Activated CD4-positive, CD25-positive, alpha-beta regulatory T cell treated with anti-CD3 and anti-CD28 coated beads, Interleukin-2, amount 50 U/mL, for 16 hours (primary cell): ENCODE measurements around the gene VIPR2.

Experiments used
- DNase-seq: peaks from one replicate; pipeline ENCODE4 v3.0.0-alpha.2; 2020; ENCODE audit warnings: low read depth, low spot score

VIPR2 gene

DNA sequence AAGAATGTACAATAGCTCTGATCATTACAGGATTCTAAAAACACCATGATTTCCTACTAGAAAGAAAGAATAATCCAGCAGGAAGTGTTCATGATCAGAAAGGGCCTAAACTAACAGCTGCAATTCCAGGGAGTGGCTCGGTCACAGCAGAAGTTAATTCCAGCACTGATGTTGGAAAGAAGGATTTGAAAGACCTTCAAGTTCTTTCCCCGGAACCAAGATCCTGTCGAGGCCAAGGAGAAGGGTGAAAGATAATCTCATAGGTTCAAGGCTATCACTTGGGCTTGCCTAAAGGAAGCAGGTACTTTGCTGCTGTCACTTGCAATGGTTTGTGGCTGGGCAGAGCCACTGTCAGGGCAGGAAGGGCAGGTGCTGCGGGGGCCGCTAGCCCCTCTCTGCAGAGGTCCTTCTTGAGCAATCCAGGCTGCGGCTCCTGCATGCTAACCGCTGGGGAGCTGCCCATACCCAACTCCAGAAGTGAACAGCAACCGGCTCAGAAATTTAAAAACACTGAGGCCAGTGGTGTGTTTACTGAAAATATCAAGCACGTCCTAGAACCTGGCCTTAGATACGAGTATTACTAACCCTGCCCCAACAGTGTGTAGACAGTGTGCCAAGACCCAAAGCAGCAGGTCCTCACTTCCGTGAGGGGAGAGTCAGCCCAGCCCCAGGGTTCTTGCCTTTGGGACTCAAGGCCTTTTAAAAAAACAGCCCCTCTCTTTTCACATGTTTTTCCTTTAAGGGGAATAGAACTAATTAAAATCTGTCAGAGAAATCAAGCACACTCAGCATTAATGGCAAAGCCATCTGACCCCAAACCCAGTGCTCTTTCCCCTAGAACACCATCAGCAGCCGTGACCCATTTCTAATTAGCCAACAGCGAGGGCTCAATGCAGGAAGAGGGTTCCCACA, 76.8 kb downstream of the VIPR2 start:
- no peak for DNase-seq

- DNase-seq = no peak
Observed at GRCh38 chr7:159066816-159067575, 77.7 kb downstream of the VIPR2 start.

DNA sequence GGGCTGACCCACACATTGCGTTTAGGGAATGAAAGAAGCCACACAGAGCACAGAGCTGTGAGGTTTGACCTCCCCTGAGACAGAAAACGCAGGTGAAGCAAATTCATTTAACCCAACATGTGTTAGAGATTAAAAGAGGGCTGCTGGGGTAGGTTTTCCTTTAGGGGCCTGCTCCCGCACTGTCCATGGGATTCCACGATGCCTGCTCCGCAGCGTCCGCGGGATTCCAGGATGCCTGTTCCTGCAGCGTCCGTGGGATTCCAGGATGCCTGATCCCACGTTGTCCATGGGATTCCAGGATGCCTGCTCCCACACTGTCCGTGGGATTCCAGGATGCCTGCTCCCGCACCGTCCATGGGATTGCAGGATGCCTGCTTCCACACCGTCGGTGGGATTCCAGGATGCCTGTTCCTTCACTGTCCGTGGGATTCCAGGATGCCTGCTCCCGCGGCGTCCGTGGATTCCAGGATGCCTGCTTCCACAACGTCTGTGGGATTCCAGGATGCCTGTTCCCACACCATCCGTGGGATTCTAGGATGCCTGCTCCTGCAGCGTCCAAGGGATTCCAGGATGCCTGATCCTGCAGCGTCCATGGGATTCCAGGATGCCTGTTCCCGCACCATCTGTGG, 78.7 kb downstream of the VIPR2 start:
- DNase-seq = no peak

GRCh38 chr7:159064816-159065510, 79.7 kb downstream of the VIPR2 start:
- DNase-seq = no peak

DNA sequence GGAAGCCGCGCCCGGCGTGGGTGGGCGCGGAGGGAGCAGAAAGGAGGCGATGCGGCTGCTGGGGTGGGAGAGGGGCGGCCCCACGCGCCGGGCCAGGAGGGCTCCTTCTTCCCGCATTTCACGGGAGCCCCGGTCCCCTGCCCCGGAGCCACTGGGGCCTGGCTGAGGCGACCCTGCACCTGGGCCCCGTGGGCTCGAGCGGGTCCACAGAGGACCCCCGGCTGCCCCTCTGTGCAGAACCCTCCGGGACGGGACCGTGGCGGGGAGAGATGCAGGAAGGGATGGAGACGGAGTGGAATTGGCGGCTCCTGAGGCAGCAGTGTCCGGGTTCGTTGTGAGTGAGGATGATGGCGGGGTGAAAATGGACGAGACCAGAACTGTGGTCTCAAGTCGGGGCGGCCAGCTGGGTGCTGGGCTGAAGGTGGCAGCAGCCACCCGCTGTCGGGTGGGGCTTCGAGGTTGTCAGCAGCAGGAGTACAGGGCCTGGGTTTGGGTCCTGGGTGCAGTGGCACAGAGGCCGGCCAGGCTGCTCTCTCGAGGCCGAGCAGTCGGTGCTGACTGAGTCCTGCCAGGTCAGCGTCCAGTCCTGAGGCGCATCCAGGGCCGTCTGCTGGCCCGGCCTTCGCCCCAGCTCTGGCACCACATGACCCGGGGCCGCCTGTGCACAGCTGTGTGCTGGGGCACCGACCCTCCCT, 80.4 kb downstream of the VIPR2 start:
- no peak for DNase-seq

- no peak for DNase-seq
Observed at GRCh38 chr7:159063046-159063840, 81.4 kb downstream of the VIPR2 start.

DNA sequence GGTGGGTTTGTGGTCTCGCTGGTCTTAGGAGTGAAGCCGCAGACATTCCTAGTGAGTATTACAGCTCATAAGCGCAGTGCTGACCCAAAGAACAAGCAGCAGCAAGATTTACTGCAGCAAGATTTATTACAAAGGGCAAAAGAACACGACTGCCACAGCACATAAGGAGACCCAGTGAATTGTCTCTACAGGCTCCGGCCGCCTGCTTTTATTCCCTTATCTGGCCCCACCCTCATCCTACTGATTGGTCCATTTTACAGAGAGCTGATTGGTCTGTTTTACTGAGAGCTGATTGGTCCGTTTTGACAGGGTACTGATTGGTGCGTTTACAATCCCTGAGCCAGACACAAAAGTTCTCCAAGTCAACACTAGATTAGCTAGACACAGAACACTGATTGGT, 82.1 kb downstream of the VIPR2 start:
- no peak for DNase-seq

DNA sequence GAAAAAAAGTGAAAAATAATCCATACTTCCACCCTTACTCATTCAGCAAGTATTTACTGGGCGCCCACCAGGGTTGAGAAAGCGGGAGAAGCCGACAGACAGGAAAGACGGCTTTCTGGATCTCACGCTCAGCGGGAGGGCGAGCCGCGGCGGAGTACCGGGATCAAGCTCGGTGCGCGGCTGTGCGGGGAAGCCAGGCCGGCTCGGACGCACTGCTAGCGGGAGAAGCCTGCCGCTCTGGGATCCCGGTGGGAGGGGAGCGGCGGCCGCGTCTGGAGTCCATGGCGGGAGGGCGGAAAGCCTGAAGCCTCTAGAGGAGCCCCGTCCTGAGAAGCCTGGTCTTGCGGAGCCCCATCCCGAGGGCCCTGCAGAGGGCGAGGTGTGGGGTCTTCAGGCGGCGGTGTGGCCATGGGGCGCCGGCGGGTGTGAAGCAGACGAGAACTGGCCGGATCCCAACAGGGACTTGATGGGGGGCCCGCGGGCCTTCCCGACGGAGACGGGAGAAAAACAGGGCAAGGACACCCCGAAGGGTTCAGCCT, 82.9 kb downstream of the VIPR2 start:
- no peak for DNase-seq

DNA sequence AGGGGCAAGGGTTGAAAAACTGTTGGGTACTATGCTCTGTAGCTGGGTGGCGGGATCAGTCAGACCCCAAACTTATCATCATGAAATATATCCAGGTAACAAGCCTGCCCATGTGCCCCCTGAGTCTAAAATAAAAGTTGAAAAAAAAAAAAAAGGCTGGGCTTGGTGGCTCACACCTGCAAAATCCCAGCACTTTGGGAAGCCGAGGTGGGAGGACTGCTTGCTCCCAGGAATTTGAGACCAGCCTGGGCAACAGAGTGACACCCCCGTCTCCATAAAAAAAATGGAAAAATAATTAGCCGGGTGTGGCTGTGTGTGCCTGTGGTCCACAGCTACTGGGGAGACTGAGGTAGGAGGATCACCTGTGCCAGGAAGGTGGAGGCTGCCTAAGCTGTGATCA, 83.5 kb downstream of the VIPR2 start:
- no peak for DNase-seq

DNA sequence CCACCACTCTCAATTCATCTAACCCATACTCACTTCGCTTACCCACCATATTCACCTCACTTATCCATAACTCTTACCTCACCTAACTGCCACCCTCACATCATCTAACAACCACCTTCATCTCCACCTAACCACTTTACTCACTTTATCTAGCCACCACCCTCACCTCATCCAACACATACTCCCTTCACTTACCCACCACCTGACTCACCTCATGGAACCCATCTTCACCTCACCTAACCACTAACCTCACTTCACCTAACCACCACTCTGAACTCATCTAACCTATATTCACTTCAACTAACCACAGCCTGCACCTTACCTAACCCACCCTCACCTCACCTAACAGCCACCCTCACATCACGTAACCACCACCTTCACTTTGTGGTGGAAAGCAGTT, 84.2 kb downstream of the VIPR2 start:
- no peak for DNase-seq

- no peak for DNase-seq
Observed at GRCh38 chr7:159059629-159060028, 85.0 kb downstream of the VIPR2 start.

- no peak for DNase-seq
Observed at GRCh38 chr7:159057647-159058046, 87.0 kb downstream of the VIPR2 start.

GRCh38 chr7:159056737-159057136, 87.9 kb downstream of the VIPR2 start:
- DNase-seq = no peak

- DNase-seq = no peak
Observed at GRCh38 chr7:159051916-159052315, 92.8 kb downstream of the VIPR2 start.

- no peak for DNase-seq
Observed at GRCh38 chr7:159050704-159051103, 94.0 kb downstream of the VIPR2 start.

DNA sequence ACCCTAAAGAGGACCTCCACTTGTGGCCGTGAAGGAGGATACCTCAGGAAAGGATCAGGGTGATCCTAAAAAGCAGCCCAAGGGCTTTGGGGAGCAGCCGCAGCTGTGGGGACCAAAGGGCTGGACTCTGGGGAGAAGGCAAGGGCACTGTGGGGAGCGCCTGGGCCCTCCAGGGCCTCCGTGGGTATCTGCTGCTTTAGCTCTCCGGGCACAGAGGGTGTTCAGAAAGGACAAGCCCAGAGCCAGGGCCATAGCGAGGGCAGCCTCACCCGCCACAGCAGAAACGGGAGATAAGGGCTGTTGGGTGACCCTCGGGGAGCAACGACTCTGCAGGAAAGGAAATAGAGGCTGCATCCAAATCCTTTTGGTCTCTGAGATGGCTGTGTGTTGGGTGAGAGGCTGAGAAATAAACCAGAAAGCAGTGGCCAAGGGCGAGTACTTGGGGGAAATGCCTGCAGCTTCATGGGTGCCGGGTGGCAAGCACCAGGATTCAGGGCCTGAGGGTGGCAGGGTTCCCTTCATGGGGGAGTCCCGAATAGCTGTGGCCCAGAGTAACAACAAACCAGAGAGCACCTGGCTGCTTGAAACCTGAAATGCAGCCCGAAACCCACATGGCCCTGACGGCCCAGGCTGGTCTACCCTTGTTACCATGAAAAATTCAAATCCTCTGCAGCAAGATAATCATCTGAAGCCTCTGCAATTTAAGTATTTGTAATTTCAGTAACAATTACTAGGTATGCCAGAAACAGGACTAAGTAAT, 95.2 kb downstream of the VIPR2 start:
- DNase-seq = no peak

- DNase-seq = no peak
Observed at GRCh38 chr7:159048656-159049055, 96.0 kb downstream of the VIPR2 start.

DNA sequence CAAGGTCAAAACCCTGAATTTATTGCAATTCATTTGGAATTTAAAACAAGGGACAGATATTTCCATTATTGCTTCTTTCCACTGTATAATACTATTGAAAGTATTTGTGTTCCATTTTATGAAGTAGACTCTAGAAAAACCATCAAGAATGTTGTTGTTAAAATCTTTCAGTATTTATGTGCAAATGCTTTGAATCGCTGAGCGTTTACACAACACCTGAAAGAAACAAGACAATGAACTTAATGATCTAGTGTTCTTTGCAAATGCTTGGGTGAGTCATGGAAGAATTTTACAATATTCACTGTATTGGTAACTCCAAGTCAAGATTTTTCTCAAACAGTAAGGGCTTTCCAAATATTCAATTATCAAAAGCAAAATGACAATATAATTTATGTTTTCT, 97.1 kb downstream of the VIPR2 start:
- no peak for DNase-seq

DNA sequence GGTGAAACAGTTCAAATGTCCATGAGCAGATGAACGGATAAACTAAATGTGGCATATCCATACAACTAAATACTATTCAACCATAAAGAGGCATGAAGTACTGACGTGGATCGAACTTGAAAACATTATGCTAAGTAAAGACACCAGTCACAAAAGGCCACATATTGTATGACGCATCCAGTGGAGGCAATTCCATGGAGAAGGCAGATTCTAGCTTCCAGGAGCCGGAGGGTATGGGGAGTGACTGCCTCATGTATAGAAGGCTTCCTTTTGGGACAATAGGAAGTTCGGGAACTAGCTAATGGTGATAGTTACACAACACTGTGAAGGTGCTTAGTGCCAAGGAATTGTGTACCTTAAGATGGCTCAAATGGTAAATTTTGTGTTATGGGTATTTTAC, 98.4 kb downstream of the VIPR2 start:
- no peak for DNase-seq
